HFFc6 (cell line): ENCODE measurements around the gene TBC1D9. TPM values are rescaled to one million over a fixed set of nuclear protein-coding genes. Genes with fewer than 3 reads are reported as not detected.

Experiments used
- DNase-seq: peaks from one replicate; pipeline ENCODE4 v3.0.0-alpha.2; 2018
- H3K27ac Mint-ChIP-seq: 2 replicates; pipeline ENCODE4 v1.8.0; 2020; ENCODE audit warnings: mild to moderate bottlenecking, mixed read lengths
- H3K27me3 Mint-ChIP-seq: 2 replicates; pipeline ENCODE4 v1.8.0; 2021; ENCODE audit warnings: mild to moderate bottlenecking, moderate library complexity, mixed read lengths; ENCODE audit not compliant: insufficient read depth
- H3K36me3 Mint-ChIP-seq: 2 replicates; pipeline ENCODE4 v1.8.0; 2021; ENCODE audit warnings: low read depth, mixed read lengths
- H3K4me1 Mint-ChIP-seq: 2 replicates; pipeline ENCODE4 v1.8.0; 2020; ENCODE audit warnings: low read depth, mixed read lengths
- H3K4me3 Mint-ChIP-seq: 2 replicates; pipeline ENCODE4 v1.8.0; 2020; ENCODE audit warnings: mild to moderate bottlenecking, moderate library complexity, mixed read lengths
- H3K9me3 Mint-ChIP-seq: 2 replicates; pipeline ENCODE4 v1.8.0; 2020; ENCODE audit warnings: mild to moderate bottlenecking, mixed read lengths
- CTCF ChIP-seq: fragments of 200-600 bp; sonication (generic); IDR thresholded peaks from 2 replicates; pipeline ENCODE4 v1.5.0; 2021; ENCODE audit warnings: antibody characterized with exemption, mild to moderate bottlenecking
- total RNA-seq, 6 experiments: library from RNA; stranded (reverse); fragmentation: NEBNext Ultra II Directional; extraction: Animal tissue kit (Norgen Biotek cat#: 25700); gene quantifications; 2 replicates in 1 of 6; 3 replicates in 5 of 6; pipeline ENCODE4 v1.2.3, GENCODE V29; 2021

The TBC1D9 gene
- total RNA-seq, 6 experiments from 2014 or later, result 16.3 to 18.8 (median 18.1) TPM

- H3K4me3 Mint-ChIP-seq, result no peak overlapping the region
- H3K27me3 Mint-ChIP-seq, result peaks cover 13% of the 10 kb centered on the region
- no peaks in the 10 kb centered on the region for H3K9me3 Mint-ChIP-seq
- TF ChIP-seq CTCF, result no peak
- no peaks in the 10 kb centered on the region for H3K36me3 Mint-ChIP-seq
- H3K27ac Mint-ChIP-seq, result no peak overlapping the region
- DNase-seq, result no peak
- no peaks in the 10 kb centered on the region for H3K4me1 Mint-ChIP-seq
Observed at GRCh38 chr4:140764785-140765392, 8.7 kb upstream of the TBC1D9 start.

- Mint-ChIP-seq H3K4me1 (peaks cover 5% of the 10 kb centered on the region), H3K27me3 (peaks cover 13% of the 10 kb centered on the region), H3K9me3 (no peaks in the 10 kb centered on the region), H3K27ac (no peak overlapping the region), H3K4me3 (no peak overlapping the region), H3K36me3 (no peaks in the 10 kb centered on the region)
- no peak for DNase-seq
- TF ChIP-seq CTCF, result no peak
Observed at GRCh38 chr4:140762202-140762601, 6.0 kb upstream of the TBC1D9 start.

GRCh38 chr4:140757232-140757630 lies 1.0 kb upstream of the TBC1D9 start:
- DNase-seq, result no peak
- peak overlapping the region; percentile 86 for H3K4me3 Mint-ChIP-seq
- H3K36me3 Mint-ChIP-seq, result peaks cover 5% of the 10 kb centered on the region; the same call in 1 of the 2 replicates
- H3K4me1 Mint-ChIP-seq, result peaks cover 17% of the 10 kb centered on the region
- peaks cover 2% of the 10 kb centered on the region for H3K27me3 Mint-ChIP-seq
- no peaks in the 10 kb centered on the region for H3K9me3 Mint-ChIP-seq
- H3K27ac Mint-ChIP-seq, result peak overlapping the region; percentile 65; the same call in 1 of the 2 replicates
- TF ChIP-seq CTCF, result no peak

GRCh38 chr4:140755774-140756318 lies 339 bp downstream of the TBC1D9 start:
- DNase-seq, result peak; percentile 38
- Mint-ChIP-seq H3K27ac (peak overlapping the region; percentile 73), H3K9me3 (no peaks in the 10 kb centered on the region), H3K4me3 (peak overlapping the region; percentile 90), H3K27me3 (no peaks in the 10 kb centered on the region; the same call in none of the 2 replicates), H3K36me3 (peaks cover 5% of the 10 kb centered on the region; the same call in 1 of the 2 replicates), H3K4me1 (peaks cover 17% of the 10 kb centered on the region)
- TF ChIP-seq CTCF, result no peak

GRCh38 chr4:140754918-140755773 lies 1.0 kb downstream of the TBC1D9 start:
- H3K27ac Mint-ChIP-seq, result peak overlapping the region; percentile 73
- no peak for DNase-seq

More at GRCh38 chr4:140754918-140755773, 1.0 kb downstream of the TBC1D9 start:
- Mint-ChIP-seq H3K4me3 (peak overlapping the region; percentile 90), H3K36me3 (peaks cover 5% of the 10 kb centered on the region; the same call in 1 of the 2 replicates), H3K9me3 (no peaks in the 10 kb centered on the region), H3K27me3 (no peaks in the 10 kb centered on the region; the same call in 1 of the 2 replicates), H3K4me1 (peaks cover 17% of the 10 kb centered on the region)
- TF ChIP-seq CTCF, result no peak
